Activated CD4-positive, alpha-beta T cell treated with anti-CD3 and anti-CD28 coated beads, Interleukin-2, Interleukin-4, amounts not matched to agents 100 ng/mL and 50 ng/mL, durations not matched to agents 16 hours and 8 hours (primary cell): Measurements from ENCODE around the gene SFRP5.

Experiments
- DNase-seq: peaks from one replicate; pipeline ENCODE4 v3.0.0-alpha.2; 2020; ENCODE audit warnings: low spot score

The SFRP5 gene

GRCh38 chr10:97765201-97765600 lies 6.6 kb downstream of the SFRP5 start:
- DNase-seq: no peak

DNA sequence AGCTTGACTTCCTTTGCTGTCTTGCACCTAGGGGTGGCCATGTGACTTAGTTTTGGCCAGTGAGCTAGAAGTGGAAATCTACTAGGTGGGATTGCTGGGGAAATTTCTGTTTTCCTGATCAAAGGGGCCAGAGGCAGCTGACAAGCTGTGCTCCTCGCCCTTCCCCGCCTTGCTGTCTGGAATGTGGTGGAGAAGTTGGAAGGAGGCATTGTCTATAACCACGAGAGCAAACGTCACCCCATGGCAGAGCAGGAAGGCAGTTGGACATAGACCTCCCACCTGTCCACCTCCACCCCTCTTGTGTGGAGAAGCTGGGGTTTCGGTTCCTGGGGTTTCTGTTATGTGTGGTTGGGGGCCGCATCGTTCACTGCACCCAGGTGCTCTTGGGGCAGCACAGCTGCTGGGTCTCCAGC lies 7.3 kb downstream of the SFRP5 start:
- no peak for DNase-seq

GRCh38 chr10:97763947-97764346 lies 7.9 kb downstream of the SFRP5 start:
- DNase-seq: no peak

GRCh38 chr10:97763411-97763810 lies 8.4 kb downstream of the SFRP5 start:
- no peak for DNase-seq

GRCh38 chr10:97762816-97763215 lies 9.0 kb downstream of the SFRP5 start:
- DNase-seq: no peak

GRCh38 chr10:97762056-97762455 lies 9.7 kb downstream of the SFRP5 start:
- DNase-seq: no peak

- no peak for DNase-seq
Measured at GRCh38 chr10:97761331-97761865, 10.4 kb downstream of the SFRP5 start.

GRCh38 chr10:97760461-97761257 lies 11.1 kb downstream of the SFRP5 start:
- no peak for DNase-seq

- no peak for DNase-seq
Measured at GRCh38 chr10:97759946-97760345, 11.9 kb downstream of the SFRP5 start.

- DNase-seq: peak; percentile 43
Measured at GRCh38 chr10:97759158-97759887, 12.5 kb downstream of the SFRP5 start.

DNA sequence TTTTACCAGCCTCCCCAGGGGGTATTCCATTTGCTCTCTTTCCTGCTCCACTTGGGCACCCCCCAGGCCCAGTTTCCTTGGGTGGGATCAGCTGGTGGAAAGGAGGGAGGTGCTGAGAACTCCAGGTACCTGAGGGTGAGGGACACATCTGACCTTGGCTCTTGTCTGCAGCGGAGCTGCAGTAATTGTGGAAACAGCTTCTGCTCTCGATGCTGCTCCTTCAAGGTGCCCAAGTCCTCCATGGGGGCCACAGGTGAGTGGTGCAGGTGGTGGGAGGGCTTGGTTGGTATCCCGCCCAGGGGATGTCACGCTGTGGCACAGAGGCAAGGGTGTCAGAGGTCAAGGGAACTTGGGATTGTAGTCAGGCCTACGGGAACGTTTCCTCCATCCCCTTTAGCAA lies 14.3 kb downstream of the SFRP5 start:
- DNase-seq: no peak

- DNase-seq: no peak
Measured at GRCh38 chr10:97755718-97756117, 16.1 kb downstream of the SFRP5 start.

DNA sequence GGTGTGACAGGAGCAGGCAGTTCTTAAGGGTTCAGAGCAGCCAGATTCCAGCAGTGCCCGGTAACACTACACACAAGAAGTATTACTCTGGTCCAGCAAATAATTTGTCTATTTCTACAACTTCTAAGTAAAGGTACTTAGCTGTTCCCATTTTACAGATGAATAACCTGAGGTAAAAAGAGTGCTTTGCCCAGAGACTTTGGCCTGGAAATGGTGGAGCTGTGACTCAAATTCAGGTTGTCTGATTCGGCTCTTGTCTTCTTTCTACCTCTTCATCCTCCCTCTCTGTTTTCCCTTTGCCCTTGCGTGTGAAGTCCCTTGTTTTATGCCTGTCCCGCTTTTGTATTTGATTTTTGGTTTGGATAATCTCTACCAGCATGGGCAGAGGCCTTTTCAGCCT lies 17.1 kb downstream of the SFRP5 start:
- DNase-seq: no peak

DNA sequence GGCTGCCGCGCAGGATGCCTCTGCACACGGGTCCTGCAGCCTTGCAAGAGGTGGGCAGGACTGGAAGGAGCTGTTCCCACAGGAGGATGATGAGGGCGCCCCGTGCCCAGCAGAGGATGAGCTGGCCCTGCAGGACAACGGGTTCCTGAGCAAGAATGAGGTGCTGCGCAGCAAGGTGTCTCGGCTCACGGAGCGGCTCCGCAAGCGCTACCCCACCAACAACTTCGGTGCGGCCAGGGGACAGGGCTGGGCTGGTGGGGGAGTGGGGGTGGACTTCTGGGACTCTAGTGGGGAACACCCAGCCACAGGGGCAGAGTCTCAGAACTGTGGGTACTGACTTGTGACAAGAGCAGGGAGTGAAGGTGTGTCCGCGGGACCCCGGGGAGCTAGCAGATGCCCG lies 18.8 kb downstream of the SFRP5 start:
- DNase-seq: no peak

DNA sequence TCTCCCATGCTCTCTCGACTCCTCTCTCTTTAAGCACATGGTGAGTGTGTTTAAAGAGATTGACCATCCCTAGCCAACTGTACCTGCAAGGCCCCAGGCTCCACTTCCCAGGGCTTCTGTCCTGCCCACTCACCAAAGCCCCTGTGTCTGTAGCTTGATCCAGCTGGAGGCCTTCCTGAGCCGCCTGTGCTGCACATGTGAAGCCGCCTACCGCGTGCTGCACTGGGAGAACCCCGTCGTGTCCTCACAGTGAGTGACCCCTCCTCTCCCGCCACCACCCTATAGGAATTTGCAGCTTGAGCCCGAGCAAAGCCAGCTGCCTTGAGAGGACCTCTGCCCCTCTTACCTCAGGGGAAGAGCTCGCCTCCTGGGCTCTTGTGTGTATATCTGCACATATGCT lies 23.7 kb downstream of the SFRP5 start:
- DNase-seq: no peak

- no peak for DNase-seq
Measured at GRCh38 chr10:97747573-97747972, 24.2 kb downstream of the SFRP5 start.

GRCh38 chr10:97744405-97745035 lies 27.3 kb downstream of the SFRP5 start:
- no peak for DNase-seq

DNA sequence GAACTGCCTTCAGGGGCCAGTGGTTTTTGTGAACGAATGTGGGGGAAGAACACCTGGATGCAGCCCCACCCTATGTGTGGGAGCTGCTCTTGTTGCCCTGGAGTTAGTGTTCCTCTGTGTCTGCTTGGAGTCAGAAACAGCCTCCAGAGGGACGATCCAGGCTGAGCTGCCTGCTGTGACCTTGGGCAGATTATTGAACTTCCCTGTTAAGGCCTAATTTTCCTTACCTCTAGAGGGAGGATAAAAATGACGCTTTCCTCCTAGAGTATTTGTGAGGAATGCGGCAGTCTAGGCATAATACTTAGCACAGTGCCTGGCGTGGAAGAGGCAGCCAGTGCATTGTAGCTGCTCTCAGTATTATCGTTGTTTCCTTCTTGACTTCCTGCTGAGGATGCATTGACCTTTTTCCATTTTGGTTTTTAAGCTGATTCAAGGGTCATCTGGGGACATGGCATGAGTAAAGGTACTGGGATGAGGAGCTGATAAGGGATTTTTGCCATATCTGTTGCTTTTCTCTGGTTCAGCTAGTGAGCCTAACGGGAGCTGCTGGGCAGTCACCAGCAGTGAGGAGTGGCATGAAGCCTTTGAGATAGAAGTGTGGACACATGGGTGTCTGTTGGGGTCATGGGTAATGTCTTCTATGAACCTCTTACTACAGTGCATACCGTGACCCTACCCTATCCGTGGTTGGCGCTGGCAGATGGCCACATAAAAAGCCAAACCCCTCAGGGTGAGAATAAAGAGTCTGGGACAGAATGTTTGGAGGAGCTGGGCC lies 28.4 kb downstream of the SFRP5 start:
- no peak for DNase-seq

DNA sequence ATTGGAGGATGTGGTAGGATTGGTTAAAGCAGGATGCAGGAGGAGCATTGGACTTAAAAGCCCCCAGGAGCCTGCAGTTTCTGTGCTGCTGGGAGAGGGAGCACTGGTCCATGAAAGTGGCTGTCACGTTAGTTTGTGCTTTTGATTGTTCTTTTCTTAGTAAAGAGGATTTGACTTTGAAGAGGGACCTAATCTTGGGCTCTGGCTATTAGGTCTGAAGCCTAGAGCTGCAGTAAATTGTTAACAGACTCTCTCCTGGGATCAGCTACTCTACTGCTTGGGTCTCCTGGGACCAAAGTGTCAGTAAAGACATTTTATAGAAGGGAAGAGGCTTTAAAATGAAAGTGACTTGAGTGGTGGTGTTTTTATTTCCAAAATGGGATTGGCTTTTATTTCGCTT lies 31.2 kb downstream of the SFRP5 start:
- no peak for DNase-seq

- DNase-seq: no peak
Measured at GRCh38 chr10:97738616-97739015, 33.2 kb downstream of the SFRP5 start.

GRCh38 chr10:97737770-97738265 lies 34.0 kb downstream of the SFRP5 start:
- no peak for DNase-seq
